ENCODE measurements around the gene XRCC5.

GRCh38 chr2:216108967-216109921 lies at the start of gene XRCC5:
- TF ChIP-seq, protein P1, sequence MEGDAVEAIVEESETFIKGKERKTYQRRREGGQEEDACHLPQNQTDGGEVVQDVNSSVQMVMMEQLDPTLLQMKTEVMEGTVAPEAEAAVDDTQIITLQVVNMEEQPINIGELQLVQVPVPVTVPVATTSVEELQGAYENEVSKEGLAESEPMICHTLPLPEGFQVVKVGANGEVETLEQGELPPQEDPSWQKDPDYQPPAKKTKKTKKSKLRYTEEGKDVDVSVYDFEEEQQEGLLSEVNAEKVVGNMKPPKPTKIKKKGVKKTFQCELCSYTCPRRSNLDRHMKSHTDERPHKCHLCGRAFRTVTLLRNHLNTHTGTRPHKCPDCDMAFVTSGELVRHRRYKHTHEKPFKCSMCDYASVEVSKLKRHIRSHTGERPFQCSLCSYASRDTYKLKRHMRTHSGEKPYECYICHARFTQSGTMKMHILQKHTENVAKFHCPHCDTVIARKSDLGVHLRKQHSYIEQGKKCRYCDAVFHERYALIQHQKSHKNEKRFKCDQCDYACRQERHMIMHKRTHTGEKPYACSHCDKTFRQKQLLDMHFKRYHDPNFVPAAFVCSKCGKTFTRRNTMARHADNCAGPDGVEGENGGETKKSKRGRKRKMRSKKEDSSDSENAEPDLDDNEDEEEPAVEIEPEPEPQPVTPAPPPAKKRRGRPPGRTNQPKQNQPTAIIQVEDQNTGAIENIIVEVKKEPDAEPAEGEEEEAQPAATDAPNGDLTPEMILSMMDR (IDR thresholded peaks at IDR 0.05; ENCODE audit: insufficient read depth, low read length, poor library complexity, severe bottlenecking) = no peak
- no peak for TF ChIP-seq EZH2phosphoT487 (conservative IDR thresholded peaks at IDR 0.05; ENCODE audit: low read length)

Data from SU-DHL-6 (cell line).